C4-2B (cell line): ENCODE data around the gene PRKCZ.

ENCODE experiments used
- CTCF ChIP-seq: fragments of 450-650 bp; conservative IDR thresholded peaks from 2 replicates; pipeline ENCODE4 v1.5.1; 2017; ENCODE audit warnings: mild to moderate bottlenecking
- ZFX ChIP-seq: fragments of 450-650 bp; IDR thresholded peaks from 2 replicates; pipeline ENCODE4 v1.6.1; 2017

GRCh38 chr1:2108213-2108876, 58.1 kb downstream of the PRKCZ start:
- TF ChIP-seq CTCF: no peak
- no peak for TF ChIP-seq ZFX
